ENCODE results near the gene B9D2. TPM values are rescaled to one million over a fixed set of nuclear protein-coding genes. Genes with fewer than 3 reads are reported as not detected.

The B9D2 gene
- total RNA-seq = 1 to 10 TPM; 4.0 to 7.3 (median 4.3) TPM

GRCh38 chr19:41363753-41364523 lies at the start of gene B9D2:
B9D2 (minus strand) TSS chr19:41364149; CDS start chr19:41363519, 630 bp downstream.
- peak; percentile 97 to 98 for DNase-seq (ENCODE audit: low spot score in 2 of 2)
- H3K4me1 ChIP-seq = no peaks in the 10 kb centered on the region
- no peaks in the 10 kb centered on the region for H3K27me3 ChIP-seq
- peak within 1 kb of the TSS; percentile 74 to 85 (median 75) for H3K4me3 ChIP-seq
- intact Hi-C loops (cut with DNase I; ENCODE audit: low total_unique reads) = loop anchor here (1.0 kb wide), 1 partner anchor 16 kb away; no protein-coding TSS in a partner anchor
- peak within 1 kb of the TSS; percentile 97 to 99 for H3K27ac ChIP-seq
- TF ChIP-seq POLR2AphosphoS5 (IDR thresholded peaks at IDR 0.05) (peak; percentile 73 to 86 (median 81)), POLR2A (IDR thresholded peaks at IDR 0.05) (peak; percentile 45), CTCF (IDR thresholded peaks at IDR 0.05) (peak in 1 of 3 donors; percentile 9)
- H3K9me3 ChIP-seq = no peaks in the 10 kb centered on the region
- H3K36me3 ChIP-seq = no peaks in the 10 kb centered on the region

GRCh38 chr19:41412953-41413352 lies 49.0 kb upstream of the B9D2 start:
- intact Hi-C loops (cut with DNase I; ENCODE audit: low total_unique reads) = no loop called here
- H3K4me1 ChIP-seq = peaks cover 0 to 11% of the 10 kb centered on the region in 2 donors
- no peaks in the 10 kb centered on the region for H3K27me3 ChIP-seq
- H3K4me3 ChIP-seq = no peak overlapping the region
- no peak for DNase-seq (ENCODE audit: low spot score in 2 of 2)
- H3K36me3 ChIP-seq = peaks cover 7% of the 10 kb centered on the region
- H3K27ac ChIP-seq = no peak overlapping the region
- no peaks in the 10 kb centered on the region for H3K9me3 ChIP-seq
- TF ChIP-seq POLR2AphosphoS5 (IDR thresholded peaks at IDR 0.05) = no peak
- TF ChIP-seq POLR2A (IDR thresholded peaks at IDR 0.05) = no peak
- TF ChIP-seq CTCF (IDR thresholded peaks at IDR 0.05) = no peak

- intact Hi-C loops (cut with DNase I; ENCODE audit: low total_unique reads) = no loop called here
- DNase-seq (ENCODE audit: low spot score in 2 of 2) = peak in 1 of 2 donors; percentile 69
- H3K4me1 ChIP-seq = peaks cover 0 to 11% of the 10 kb centered on the region in 2 donors
- H3K36me3 ChIP-seq = peaks cover 7% of the 10 kb centered on the region
- peak overlapping the region in 1 of 3 donors; percentile 8 for H3K4me3 ChIP-seq
- peak overlapping the region; percentile 78 to 84 for H3K27ac ChIP-seq
- no peak for TF ChIP-seq CTCF (IDR thresholded peaks at IDR 0.05)
- no peaks in the 10 kb centered on the region for H3K9me3 ChIP-seq
- no peaks in the 10 kb centered on the region for H3K27me3 ChIP-seq
Measured at GRCh38 chr19:41411968-41412265, 48.0 kb upstream of the B9D2 start.

GRCh38 chr19:41411100-41411967 lies 47.4 kb upstream of the B9D2 start:
- Histone ChIP-seq H3K36me3 (peaks cover 7% of the 10 kb centered on the region), H3K9me3 (no peaks in the 10 kb centered on the region), H3K27ac (peak overlapping the region; percentile 78 to 84), H3K4me1 (peaks cover 0 to 11% of the 10 kb centered on the region in 2 donors), H3K27me3 (no peaks in the 10 kb centered on the region), H3K4me3 (peak overlapping the region in 1 of 3 donors; percentile 8)
- TF ChIP-seq POLR2AphosphoS5 (IDR thresholded peaks at IDR 0.05) = no peak
- TF ChIP-seq CTCF (IDR thresholded peaks at IDR 0.05) = no peak
- TF ChIP-seq POLR2A (IDR thresholded peaks at IDR 0.05) = no peak
- DNase-seq (ENCODE audit: low spot score in 2 of 2) = peak in 1 of 2 donors; percentile 59
- intact Hi-C loops (cut with DNase I; ENCODE audit: low total_unique reads) = no loop called here

Measured in breast epithelium (tissue), 4 donors.